ENCODE data around the gene SNX20.

SNX20 gene

DNA sequence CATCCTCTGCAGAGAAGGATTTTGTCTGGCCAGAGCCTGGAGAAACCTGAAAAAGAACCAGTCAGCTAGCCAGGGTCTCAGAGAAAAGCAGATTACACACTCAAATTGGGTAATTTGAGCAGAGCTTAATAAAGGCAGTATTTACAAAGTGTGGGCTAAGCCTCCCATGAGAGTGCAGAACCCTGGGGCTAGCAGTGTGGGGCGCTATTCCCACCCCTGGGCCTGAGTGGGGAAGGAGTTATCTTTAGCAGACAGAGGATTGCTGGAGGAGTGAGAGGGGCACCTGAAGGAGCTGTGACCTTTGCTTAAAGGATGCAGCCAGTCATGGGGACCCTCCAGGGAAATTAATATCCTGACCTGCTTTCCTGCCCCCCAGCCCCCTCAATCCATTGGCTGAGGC lies 46.2 kb downstream of the SNX20 start:
- DNase-seq (ENCODE audit: low read depth), result no peak

DNA sequence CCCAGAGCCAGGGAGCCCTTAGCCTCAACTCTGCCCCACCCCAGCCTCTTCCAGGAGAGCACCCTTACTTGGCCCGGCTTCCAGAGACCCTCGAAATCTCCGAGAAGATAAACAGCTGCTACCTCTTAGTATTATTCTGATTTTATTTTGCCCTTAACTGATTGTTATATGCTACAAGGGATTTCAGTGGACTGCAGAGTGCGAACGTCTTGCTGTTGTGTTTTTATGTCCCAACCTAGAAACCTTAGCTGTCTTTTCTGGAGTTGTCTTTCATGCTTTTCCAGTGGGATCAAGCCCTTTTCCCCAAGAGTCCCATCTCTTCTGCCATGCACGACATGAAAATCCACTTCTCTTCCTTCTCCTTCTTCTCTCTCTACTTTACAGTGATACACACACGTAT lies 47.0 kb downstream of the SNX20 start:
- DNase-seq (ENCODE audit: low read depth), result no peak

DNA sequence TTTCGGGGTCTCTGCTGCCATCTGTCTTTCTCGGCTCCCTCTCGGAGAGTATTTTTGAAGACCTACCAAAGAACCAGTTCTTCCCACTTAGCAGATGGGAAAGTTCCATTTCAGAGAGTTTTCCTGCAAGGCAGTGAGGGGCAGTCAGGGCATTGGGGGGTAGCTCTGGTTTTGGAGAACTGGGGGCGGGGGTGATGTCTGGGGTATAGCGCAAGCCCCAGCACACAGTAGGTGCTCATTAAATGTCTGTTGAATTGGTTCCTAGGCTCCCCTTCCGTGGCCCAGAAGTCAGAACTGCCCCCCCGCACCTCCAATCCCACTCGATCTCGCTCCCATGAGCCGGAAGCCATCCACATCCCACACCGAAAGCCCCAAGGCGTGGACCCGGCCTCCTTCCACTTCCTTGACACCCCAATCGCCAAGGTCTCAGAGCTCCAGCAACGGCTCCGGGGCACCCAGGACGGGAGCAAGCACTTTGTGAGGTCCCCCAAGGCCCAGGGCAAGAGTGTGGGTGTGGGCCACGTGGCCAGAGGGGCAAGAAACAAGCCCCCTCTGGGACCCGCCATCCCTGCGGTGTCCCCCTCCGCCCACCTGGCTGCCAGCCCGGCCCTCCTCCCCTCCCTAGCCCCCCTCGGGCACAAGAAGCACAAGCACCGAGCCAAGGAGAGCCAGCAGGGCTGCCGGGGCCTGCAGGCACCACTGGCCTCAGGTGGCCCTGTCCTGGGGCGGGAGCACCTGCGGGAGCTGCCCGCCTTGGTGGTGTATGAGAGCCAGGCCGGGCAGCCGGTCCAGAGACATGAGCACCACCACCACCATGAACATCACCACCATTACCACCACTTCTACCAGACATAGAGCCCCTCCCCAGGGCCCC lies 47.9 kb downstream of the SNX20 start:
- no peak for DNase-seq (ENCODE audit: low read depth)

DNA sequence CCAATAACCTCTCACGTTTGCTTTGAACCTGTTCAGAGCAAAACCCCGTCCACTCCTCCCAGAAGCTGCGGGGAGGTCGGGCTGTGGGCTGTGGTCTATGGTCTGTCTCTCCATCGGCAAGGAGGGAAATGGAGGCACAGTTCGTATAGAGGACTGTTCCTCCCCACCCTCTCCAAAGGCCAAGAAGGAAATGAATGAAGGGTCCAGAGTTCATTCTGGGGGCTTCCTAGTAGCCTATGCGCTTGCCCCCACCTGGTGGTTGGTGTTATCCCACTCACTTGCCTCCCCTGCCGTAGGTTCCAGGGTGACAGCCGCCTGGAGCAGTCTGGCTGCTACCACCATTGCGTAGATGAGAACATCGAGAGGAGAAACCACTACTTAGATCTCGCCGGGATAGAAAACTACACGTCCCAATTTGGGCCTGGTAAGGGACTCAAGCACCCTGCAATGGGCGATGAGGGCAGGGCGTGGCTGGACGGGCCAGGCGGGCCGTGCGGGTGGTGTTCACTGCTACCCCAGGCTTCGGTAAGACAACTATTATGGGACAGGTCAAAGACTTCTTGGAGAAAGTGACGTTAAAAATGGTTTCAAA lies 49.0 kb downstream of the SNX20 start:
- DNase-seq (ENCODE audit: low read depth), result no peak

DNA sequence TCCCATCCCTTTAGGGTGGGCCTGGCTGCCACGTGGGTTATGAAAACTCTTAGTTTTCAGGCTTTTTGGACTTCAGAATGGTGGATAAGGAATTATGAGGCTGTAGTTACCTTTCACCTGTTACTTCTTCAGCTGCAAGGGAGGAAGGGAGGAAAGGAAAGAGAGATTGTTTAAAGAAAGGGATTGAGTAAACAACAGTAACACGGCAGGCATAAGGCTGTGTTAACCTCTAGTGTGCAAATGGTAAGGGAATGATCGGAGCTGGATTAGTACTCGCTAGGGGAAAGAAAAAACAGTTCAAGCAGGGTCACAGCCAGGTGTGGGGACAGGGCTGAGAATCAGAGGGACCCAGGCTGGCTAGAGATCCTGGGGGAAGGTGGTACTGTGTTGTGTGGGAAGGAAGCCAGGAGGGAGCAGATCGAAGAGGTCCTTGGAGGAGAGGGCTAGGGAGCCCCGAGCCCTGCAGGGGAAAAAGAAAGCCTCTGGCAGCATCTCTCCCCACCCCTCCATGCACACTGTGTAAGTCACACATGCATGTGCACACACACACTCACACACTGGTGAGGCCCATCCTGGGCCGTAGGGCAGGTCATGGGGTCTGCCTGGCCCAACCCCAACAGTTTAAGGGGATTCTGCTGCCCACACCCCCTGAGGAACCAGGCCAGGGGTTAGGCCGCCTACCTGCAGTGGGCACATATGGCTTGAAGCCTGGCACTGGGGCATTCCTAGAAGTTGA lies 49.7 kb downstream of the SNX20 start:
- DNase-seq (ENCODE audit: low read depth), result no peak

DNA sequence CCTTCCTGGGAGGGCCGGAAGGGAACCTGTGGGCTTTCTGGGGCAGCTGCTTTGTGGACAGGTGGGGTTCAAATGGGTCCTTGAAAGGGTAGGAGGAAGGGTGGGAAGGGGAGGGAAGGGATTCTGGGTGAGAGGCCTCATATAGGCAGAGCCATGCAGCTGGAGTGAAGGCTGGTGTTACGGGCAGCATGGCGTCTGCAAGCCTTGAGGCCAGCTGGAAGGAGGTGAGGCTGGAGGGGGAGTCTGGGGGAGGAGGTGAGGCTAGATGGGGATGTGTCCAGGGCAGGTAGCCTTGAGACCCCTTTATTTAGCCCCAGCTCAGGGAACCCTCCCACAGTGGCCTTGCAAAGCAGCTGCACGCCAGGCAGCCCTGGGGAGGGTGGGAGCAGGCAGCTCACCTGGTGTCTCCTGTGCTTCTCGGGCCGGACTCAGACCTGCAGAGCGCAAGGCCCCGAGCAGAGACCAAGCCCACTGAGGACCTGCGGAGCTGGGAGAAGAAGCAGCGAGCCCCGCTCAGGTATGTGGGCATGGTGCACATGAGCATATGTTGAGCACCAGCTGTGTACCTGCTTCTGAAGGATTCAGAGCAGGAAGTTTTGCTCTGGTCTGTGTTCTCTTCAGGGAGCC lies 50.6 kb downstream of the SNX20 start:
- DNase-seq (ENCODE audit: low read depth), result no peak

DNA sequence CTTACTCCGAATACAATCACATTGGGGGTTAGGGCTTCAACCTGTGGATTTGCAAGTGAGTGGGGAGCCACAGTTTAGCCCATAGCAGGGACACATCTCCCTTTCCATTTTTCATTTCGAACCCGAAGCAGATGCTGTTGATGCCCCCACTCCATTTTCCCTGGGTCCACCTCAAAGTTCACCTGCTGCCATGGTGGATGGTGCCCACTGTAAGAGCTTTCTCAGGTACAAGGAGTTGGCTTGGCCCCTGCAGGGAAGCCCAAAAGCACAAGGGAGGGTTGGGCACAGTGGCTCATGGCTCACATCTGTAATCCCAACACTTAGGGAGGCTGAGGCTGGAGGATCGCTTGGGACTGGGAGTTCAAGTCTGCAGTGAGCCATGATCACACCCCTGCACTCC lies 51.8 kb downstream of the SNX20 start:
- no peak for DNase-seq (ENCODE audit: low read depth)

DNA sequence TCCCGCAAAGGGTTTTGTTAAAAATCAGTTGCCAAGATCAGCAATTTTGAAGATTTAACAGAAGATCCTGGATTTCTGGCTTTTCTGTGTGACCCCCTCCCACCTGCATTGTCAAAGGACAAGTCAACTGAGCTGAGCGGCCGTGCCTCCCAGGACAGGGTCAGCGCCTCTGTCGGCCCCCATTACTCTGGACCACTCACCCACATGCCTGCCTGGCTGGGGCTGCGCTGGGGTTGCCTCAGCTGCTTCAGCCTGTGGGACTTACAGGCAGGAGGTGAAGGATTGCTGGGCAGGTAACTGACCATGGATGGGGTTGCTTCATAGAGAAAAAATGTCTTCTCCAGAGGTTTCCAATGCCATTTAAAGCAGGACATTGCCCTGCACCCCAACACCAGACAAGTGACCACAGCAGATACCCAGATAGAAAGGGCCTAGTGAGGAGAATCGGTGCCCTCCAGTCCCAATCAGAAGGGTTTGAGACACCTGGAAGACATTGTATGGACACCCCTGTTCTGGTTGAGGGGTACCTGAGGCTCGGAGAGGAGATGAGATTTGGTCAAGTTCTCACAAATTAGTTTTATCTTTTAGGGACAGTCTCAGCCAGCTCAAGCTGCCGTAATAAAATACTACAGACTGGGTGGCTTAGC lies 52.8 kb downstream of the SNX20 start:
- DNase-seq (ENCODE audit: low read depth), result no peak

DNA sequence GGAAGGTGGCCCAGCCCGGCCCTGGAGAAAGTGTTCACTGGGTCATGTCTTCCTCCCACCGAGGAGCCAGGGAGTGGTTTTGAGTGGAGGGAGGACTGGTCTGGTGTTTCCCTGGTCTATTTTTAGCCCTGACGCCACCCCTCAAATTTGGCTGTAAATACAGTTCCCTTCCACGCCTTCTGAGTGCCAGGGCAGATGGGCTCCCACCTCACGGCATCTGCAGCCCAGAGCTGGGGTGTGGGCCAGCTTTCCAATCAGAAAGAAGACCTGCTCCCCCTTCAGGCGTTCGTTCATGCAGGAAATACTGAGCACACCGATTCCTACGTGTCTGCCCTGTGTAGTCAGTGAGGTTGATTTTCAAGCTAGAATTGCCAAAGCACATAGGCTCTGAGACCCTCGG lies 53.7 kb downstream of the SNX20 start:
- no peak for DNase-seq (ENCODE audit: low read depth)

DNA sequence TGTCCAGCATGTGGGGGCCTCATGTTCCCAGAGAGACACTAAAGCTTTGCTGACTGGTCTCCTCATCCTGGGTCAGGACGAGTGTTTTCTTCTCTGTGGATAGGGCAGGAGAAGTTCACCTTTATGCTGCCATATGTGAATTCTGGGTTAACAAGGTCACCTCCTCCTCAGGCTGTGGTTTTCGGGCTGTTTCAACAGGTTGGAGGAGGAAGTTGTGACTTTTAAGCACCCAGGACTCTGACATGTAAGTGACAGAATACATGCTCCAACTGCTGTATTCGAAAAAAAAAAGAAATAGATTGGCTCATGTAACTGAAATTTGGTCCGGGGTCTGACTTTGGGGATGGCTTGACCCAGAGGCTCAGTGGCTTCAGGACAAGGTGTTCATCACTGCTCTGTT lies 54.2 kb downstream of the SNX20 start:
- DNase-seq (ENCODE audit: low read depth), result no peak

DNA sequence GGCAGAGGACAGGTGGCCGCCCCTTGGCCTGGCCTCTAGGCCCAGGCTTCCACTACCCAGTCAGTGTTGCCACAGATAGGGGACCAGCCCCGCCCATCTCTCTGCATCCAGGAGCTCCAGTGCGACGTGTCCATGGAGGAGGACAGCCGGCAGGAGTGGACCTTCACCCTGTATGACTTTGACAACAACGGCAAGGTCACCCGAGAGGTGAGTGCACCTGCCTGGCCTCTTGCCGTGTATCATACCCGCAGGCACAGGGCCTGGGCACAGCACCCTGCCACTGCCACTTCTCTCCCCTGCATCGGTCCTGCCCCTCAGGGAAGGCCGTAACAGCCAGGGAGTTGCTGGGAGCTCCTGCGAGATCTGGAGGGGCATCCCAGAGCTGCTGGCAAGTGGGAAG lies 55.7 kb downstream of the SNX20 start:
- DNase-seq (ENCODE audit: low read depth), result no peak

DNA sequence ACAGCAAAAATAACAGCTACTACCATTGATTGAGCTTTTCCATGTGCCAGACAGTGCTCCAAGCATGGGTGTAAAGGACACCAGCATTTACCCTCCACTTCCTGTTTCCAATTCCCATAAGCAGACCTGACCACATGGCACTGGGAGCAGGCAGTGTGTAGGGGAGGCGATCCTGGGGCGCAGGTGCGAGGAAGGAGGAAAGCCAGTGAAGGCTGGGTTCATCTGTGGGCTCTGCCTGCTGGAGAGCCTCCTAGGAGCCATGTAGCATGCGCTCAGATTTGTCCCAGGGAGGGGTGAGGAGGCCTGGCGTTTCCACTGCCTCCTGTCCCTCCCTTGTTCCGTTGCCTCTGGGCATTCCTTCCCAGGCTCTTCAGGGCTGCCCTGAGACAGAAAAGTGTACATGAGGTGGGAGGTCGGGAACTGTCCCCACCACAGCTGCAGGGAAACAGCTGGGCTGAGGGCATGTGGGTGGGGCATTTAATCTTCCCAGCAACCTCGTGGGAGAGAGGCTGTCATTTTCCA lies 56.6 kb downstream of the SNX20 start:
- no peak for DNase-seq (ENCODE audit: low read depth)

DNA sequence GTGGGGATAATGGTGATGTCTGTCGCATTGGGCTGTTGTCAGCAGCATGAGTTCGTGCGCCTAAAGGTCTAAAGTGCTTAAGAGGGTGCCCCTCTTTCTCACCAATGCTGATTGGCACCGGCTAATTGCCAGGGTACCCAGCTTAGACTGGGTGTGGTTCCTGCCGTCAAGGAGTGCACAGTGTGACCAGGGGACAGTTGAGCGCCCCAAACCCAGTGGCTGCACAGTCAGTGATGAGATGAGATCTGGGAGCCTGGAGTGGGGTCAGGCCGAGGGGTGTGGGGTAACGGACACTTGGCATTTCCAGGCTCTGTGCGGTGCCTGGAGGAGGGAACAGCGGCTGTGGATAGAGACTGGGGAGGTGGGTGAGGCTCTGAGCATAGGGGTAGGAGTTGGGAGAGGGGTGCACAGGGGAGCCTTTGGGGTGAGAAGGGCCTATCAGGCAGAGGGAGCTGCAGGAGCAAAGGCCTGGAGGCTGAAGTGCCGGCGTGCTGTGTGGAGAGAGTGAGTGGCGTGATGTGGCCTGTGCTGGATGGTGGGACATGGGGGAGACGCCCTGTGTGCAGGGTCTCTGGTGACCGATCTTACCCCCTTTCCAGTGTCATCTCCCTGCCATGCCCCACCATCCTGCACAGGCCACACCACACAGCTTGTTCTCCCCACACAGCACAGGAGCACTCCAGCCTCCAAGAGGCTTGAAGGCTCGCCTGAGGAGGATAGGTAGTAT lies 58.3 kb downstream of the SNX20 start:
- no peak for DNase-seq (ENCODE audit: low read depth)

DNA sequence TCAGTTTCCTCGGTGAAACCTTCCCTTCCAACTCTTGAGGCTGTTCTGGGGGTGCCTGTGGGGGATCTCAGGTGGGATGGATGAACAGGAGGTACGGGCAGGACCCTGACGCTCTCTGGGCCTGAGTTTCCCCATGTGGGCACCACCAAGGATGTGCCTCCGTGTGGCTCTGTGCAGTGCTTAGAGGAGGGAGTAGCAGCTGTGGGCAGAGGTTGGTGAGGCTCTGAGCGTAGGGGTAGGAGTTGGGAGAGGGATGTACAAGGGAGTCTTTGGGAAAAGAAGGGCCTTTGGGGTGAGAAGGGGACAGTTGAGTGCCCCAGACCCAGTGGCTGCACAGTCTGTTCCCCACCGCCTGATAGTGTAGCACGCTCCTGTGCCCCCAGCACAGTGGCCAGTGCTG lies 59.1 kb downstream of the SNX20 start:
- DNase-seq (ENCODE audit: low read depth), result no peak
